Measurements from ENCODE around the gene GRK3. TPM values are rescaled to one million over a fixed set of nuclear protein-coding genes. Genes with fewer than 3 reads are reported as not detected.
A peak's percentile ranks its signal among the peaks of the same experiment; 100 is the strongest.
"Not testable (repeated sequence)": the region's sequence is repeated elsewhere in the genome, so short reads cannot be mapped to it uniquely, and the experiment has no call there.

GRK3 gene
- polyA plus RNA-seq, 4 donors: 0.22 to 6.0 (median 2.0) TPM

DNA sequence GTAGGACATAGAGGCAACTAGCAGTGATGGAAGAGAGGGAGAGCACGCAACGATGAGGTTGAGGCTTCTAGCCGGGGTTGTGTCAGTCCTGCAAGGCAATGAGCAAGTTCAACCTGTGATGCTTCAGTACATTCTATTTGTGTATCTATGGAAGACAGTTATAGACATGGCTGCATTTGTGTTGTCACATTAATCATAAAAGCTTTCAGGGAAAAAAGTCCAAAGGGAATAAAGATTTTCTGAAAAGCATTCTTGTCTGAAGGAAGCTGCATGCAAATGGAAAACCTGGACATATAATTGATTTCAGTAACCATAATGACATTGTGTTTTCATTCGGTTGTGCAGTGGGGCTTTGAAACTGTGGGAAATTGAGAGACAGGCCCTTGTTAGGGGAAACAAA, 32.8 kb upstream of the GRK3 start:
- WGBS, 3 donors: 87 to 96% (median 93%) methylated on average over 2 to 4 of the region's 4 CpGs
- not testable (repeated sequence) for FAIRE-seq; H3K27ac ChIP-seq (ENCODE audit: low read depth in 1 of 3, low read length in 2 of 3); H3K27me3 ChIP-seq (ENCODE audit: control insufficient read depth in 3 of 3, insufficient read depth in 3 of 3, low read length in 3 of 3); H3K36me3 ChIP-seq (ENCODE audit: control insufficient read depth in 3 of 3, insufficient read depth in 2 of 3, low read depth in 1 of 3, low read length in 3 of 3); H3K4me3 ChIP-seq (ENCODE audit: low read depth in 1 of 3, low read length in 3 of 3); H3K4me1 ChIP-seq (ENCODE audit: control insufficient read depth in 3 of 3, insufficient read depth in 2 of 3, low read depth in 1 of 3, low read length in 2 of 3); DNase-seq; H3K9me3 ChIP-seq (ENCODE audit: control insufficient read depth in 2 of 2, insufficient read depth in 1 of 2, low read depth in 1 of 2, low read length in 1 of 2)

DNA sequence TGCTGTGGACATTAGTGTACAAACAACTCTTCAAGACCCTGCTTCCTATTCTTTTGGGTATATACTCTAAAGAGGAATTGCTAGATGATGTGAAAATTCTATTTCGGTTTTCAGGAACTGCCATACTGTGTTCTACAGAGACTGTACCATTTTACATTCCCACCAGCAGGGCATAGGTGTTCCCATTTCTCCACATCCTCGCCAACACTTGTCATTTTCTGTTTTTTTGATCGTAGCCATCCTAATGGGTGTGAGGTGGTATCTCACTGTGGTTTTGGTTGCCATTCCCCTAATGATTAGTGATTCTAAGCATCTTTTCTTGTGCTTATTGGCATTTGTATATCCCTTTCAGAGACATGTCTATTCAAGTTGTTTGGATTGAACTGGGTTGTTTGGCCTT, 29.8 kb upstream of the GRK3 start:
- Histone ChIP-seq H3K27me3 (ENCODE audit: control insufficient read depth in 3 of 3, insufficient read depth in 3 of 3, low read length in 3 of 3) (no peaks in the 10 kb centered on the region), H3K27ac (ENCODE audit: low read depth in 1 of 3, low read length in 2 of 3) (no peak overlapping the region), H3K36me3 (ENCODE audit: control insufficient read depth in 3 of 3, insufficient read depth in 2 of 3, low read depth in 1 of 3, low read length in 3 of 3) (no peaks in the 10 kb centered on the region), H3K4me1 (ENCODE audit: control insufficient read depth in 3 of 3, insufficient read depth in 2 of 3, low read depth in 1 of 3, low read length in 2 of 3) (no peaks in the 10 kb centered on the region), H3K9me3 (ENCODE audit: control insufficient read depth in 2 of 2, insufficient read depth in 1 of 2, low read depth in 1 of 2, low read length in 1 of 2) (no peaks in the 10 kb centered on the region), H3K4me3 (ENCODE audit: low read depth in 1 of 3, low read length in 3 of 3) (no peak overlapping the region)
- FAIRE-seq (no peak), DNase-seq (no peak)
- WGBS, 3 donors: 86 to 93% (median 89%) methylated on average over 3 of the region's 3 CpGs

DNA sequence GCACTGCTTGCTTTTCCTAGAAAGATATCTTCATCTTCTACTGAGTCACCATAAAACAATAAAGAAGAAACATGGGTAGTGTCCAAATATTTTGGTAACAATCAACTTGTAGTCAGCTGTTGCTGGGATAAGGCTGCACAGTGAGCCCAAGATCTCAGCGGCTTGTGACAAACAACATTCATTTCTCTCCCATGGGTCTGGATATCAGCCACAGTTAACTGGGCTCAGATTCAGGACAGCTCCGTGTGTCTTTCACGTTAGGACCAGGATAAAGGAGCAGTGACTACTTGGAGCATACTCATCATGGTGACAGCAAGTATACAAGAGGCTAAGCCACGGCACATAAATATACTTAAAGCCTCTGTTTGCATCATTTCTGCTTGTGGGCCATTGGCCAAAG, 27.9 kb upstream of the GRK3 start:
- WGBS, 3 donors: 62 to 76% (median 66%) methylated on average over 4 of the region's 4 CpGs
- FAIRE-seq (no peak), DNase-seq (no peak)
- Histone ChIP-seq H3K27me3 (ENCODE audit: control insufficient read depth in 3 of 3, insufficient read depth in 3 of 3, low read length in 3 of 3) (no peaks in the 10 kb centered on the region), H3K4me3 (ENCODE audit: low read depth in 1 of 3, low read length in 3 of 3) (no peak overlapping the region), H3K27ac (ENCODE audit: low read depth in 1 of 3, low read length in 2 of 3) (no peak overlapping the region), H3K9me3 (ENCODE audit: control insufficient read depth in 2 of 2, insufficient read depth in 1 of 2, low read depth in 1 of 2, low read length in 1 of 2) (peaks cover 0 to 3% of the 10 kb centered on the region in 2 donors), H3K4me1 (ENCODE audit: control insufficient read depth in 3 of 3, insufficient read depth in 2 of 3, low read depth in 1 of 3, low read length in 2 of 3) (peaks cover 0 to 2% (median 0%) of the 10 kb centered on the region in 3 donors), H3K36me3 (ENCODE audit: control insufficient read depth in 3 of 3, insufficient read depth in 2 of 3, low read depth in 1 of 3, low read length in 3 of 3) (no peaks in the 10 kb centered on the region)

DNA sequence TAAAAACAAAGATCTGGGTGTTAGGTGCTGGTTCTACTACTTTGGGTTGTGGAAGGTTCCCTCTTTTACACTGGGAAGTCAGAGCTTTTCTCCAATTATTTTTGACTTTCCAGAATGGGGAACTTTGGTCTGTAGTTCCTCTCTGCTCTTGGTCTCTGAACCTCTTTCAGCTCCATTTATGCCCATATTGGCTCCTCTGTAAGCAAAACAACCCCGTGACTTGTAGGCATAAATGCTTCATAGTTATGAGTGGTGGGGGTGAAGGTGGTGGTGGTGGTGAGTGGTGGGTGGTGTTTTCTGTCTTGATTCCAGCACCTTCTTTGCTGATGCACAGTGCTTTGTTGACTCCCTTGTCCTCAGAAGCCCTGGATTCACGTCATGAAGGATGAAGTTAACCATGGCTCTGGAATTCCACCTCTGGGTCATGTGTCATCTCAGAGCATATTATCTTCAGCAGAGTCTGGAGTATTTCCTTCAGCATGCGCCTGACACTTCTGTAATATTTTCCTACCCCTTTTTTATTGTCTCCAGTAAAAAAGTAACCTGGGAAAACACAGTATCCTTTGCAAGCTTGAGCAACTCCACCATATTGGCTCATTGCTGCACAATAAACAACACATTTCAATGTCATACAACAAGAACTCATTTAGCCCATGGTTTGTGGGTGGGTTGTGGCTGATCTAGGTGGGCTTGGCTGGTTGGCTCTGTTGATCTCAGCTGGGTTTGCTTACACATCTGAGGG, 24.1 kb upstream of the GRK3 start:
- Histone ChIP-seq H3K27me3 (ENCODE audit: control insufficient read depth in 3 of 3, insufficient read depth in 3 of 3, low read length in 3 of 3) (no peaks in the 10 kb centered on the region), H3K9me3 (ENCODE audit: control insufficient read depth in 2 of 2, insufficient read depth in 1 of 2, low read depth in 1 of 2, low read length in 1 of 2) (peaks cover 0 to 3% of the 10 kb centered on the region in 2 donors), H3K36me3 (ENCODE audit: control insufficient read depth in 3 of 3, insufficient read depth in 2 of 3, low read depth in 1 of 3, low read length in 3 of 3) (no peaks in the 10 kb centered on the region), H3K4me3 (ENCODE audit: low read depth in 1 of 3, low read length in 3 of 3) (no peak overlapping the region), H3K4me1 (ENCODE audit: control insufficient read depth in 3 of 3, insufficient read depth in 2 of 3, low read depth in 1 of 3, low read length in 2 of 3) (peaks cover 0 to 2% (median 0%) of the 10 kb centered on the region in 3 donors), H3K27ac (ENCODE audit: low read depth in 1 of 3, low read length in 2 of 3) (peak overlapping the region in 1 of 3 donors; percentile 71)
- DNase-seq (peak in 1 of 2 donors; percentile 71), FAIRE-seq (no peak)
- WGBS, 3 donors: 56 to 73% (median 68%) methylated on average over 3 of the region's 3 CpGs

DNA sequence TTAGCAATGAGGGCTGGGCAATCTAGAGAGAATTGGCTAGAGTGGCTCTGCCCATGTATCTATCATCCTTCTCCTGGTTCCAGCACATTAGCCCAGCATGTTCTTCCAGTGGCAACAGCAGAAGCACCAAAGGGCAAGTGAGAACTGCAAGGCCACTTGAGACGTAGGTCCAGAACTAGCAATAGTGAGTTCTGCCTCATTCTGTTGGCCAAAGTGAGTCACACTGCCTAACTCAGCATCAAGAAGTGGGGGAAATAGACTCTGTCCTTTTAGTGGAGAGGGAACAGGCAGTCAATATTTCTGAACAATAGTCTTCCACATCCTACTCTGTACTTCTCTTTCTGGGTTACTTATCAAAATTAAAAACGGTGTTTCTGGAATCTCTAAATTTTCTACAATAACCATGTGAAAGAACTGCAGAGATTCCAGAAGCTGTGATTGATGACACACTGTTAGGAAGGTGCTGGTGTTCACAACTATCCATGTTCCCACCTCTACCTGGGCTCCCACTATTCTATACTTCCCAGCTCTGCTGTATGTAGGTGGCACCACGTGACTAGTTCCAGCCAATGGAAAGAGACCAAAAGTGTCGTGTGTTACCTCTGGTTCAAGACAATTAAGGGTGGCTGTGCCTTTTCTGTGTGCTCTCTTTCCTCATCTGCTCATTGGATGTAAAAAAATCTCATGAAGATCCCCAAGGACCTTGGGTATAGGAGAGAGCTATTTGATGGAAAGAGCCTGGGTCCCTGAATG, 23.4 kb upstream of the GRK3 start:
- Histone ChIP-seq H3K27ac (ENCODE audit: low read depth in 1 of 3, low read length in 2 of 3) (peak overlapping the region in 1 of 3 donors; percentile 71), H3K9me3 (ENCODE audit: control insufficient read depth in 2 of 2, insufficient read depth in 1 of 2, low read depth in 1 of 2, low read length in 1 of 2) (peaks cover 0 to 3% of the 10 kb centered on the region in 2 donors), H3K27me3 (ENCODE audit: control insufficient read depth in 3 of 3, insufficient read depth in 3 of 3, low read length in 3 of 3) (no peaks in the 10 kb centered on the region), H3K36me3 (ENCODE audit: control insufficient read depth in 3 of 3, insufficient read depth in 2 of 3, low read depth in 1 of 3, low read length in 3 of 3) (no peaks in the 10 kb centered on the region), H3K4me1 (ENCODE audit: control insufficient read depth in 3 of 3, insufficient read depth in 2 of 3, low read depth in 1 of 3, low read length in 2 of 3) (peaks cover 0 to 2% (median 0%) of the 10 kb centered on the region in 3 donors), H3K4me3 (ENCODE audit: low read depth in 1 of 3, low read length in 3 of 3) (no peak overlapping the region)
- no peak for FAIRE-seq
- 81 to 94% (median 90%) methylated on average over 4 of the region's 4 CpGs for WGBS, 3 donors
- no peak for DNase-seq

DNA sequence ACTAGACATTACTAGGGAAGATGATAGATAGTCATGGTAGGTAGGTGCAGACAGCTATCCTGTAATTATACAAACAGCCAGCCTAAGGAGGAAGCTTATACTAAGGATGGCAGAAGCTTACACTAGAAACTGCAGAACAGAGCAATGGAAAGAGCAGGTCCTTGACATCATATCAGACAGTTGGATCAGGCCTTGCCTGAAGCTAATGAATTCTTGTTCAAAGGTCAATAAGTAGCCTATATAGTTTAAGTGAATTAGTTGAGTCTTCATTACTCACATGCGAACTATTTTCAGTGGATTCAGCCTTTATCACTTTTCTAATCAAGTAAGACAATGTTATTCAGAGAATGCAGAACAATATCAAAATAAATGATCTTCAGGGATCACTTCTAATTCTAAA, 22.3 kb upstream of the GRK3 start:
- no peak for FAIRE-seq
- H3K27me3 ChIP-seq (ENCODE audit: control insufficient read depth in 3 of 3, insufficient read depth in 3 of 3, low read length in 3 of 3): no peaks in the 10 kb centered on the region
- WGBS, 3 donors: 38 to 69% (median 49%) methylated on average over 1 of the region's 1 CpG

DNA sequence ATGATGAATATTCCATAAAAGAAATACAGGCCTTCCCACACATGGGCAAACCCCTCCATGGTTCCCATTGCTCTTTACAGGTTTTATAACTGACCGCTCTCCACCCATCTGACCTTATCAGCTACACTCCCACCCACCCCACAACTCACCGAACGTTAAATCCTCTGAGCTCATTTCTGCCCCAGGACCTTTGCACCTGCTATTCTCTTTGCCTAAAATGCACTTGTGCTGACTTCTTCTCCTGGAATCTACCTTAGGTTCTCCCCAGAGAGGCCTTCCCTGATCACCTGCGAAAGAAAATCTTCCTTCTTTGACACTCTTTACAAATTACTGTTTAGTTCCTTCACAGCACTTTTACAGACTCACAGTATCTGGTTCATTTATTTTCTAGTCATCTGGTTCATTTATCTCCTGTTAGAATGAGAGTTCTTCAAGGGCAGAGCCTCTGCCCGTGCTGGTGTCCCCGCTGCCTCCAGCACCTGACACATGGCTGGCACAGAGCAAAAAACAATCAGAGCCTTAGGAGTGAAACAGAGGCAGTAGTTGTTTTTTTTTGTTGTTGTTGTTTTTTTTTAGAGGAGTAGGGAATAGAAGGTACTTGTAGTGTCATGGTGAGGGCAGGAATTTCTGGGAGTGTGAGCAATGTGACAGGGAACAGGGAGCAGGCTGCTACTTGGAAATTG, 21.6 kb upstream of the GRK3 start:
- peaks cover 0 to 2% (median 0%) of the 10 kb centered on the region in 3 donors for H3K4me1 ChIP-seq (ENCODE audit: control insufficient read depth in 3 of 3, insufficient read depth in 2 of 3, low read depth in 1 of 3, low read length in 2 of 3)
- H3K4me3 ChIP-seq (ENCODE audit: low read depth in 1 of 3, low read length in 3 of 3): no peak overlapping the region
- peaks cover 0 to 3% of the 10 kb centered on the region in 2 donors for H3K9me3 ChIP-seq (ENCODE audit: control insufficient read depth in 2 of 2, insufficient read depth in 1 of 2, low read depth in 1 of 2, low read length in 1 of 2)
- DNase-seq: no peak
- no peaks in the 10 kb centered on the region for H3K36me3 ChIP-seq (ENCODE audit: control insufficient read depth in 3 of 3, insufficient read depth in 2 of 3, low read depth in 1 of 3, low read length in 3 of 3)
- FAIRE-seq: no peak
- WGBS, 3 donors: 66 to 88% (median 76%) methylated on average over 6 of the region's 6 CpGs
- no peak overlapping the region for H3K27ac ChIP-seq (ENCODE audit: low read depth in 1 of 3, low read length in 2 of 3)
- no peaks in the 10 kb centered on the region for H3K27me3 ChIP-seq (ENCODE audit: control insufficient read depth in 3 of 3, insufficient read depth in 3 of 3, low read length in 3 of 3)

More for the DNA sequence above, 22.3 kb upstream of the GRK3 start:
- DNase-seq: peak in 1 of 2 donors; percentile 45
- peaks cover 0 to 2% (median 0%) of the 10 kb centered on the region in 3 donors for H3K4me1 ChIP-seq (ENCODE audit: control insufficient read depth in 3 of 3, insufficient read depth in 2 of 3, low read depth in 1 of 3, low read length in 2 of 3)
- H3K36me3 ChIP-seq (ENCODE audit: control insufficient read depth in 3 of 3, insufficient read depth in 2 of 3, low read depth in 1 of 3, low read length in 3 of 3): no peaks in the 10 kb centered on the region
- H3K9me3 ChIP-seq (ENCODE audit: control insufficient read depth in 2 of 2, insufficient read depth in 1 of 2, low read depth in 1 of 2, low read length in 1 of 2): peaks cover 0 to 3% of the 10 kb centered on the region in 2 donors
- peak overlapping the region in 1 of 3 donors; percentile 28 for H3K27ac ChIP-seq (ENCODE audit: low read depth in 1 of 3, low read length in 2 of 3)
- H3K4me3 ChIP-seq (ENCODE audit: low read depth in 1 of 3, low read length in 3 of 3): no peak overlapping the region

DNA sequence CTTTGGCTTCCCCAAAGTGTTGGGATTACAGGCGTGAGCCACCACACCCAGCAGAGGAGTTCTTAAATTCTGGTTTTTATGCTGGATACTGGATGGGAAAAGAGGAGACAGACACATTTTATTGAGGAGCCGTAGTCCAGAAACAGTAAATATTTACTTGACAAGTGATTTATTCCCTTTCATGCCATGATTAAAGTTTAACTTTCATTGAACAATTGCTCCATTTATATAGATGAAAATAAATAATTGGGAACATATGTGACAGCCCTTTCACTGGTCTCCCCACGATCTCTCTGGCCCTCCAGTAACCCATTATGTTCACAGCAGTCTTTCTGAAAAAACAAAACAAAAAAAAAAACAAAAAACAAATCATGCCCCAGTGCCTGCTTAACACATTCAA, 19.3 kb upstream of the GRK3 start:
- DNase-seq (no peak), FAIRE-seq (no peak)
- Histone ChIP-seq H3K27ac (ENCODE audit: low read depth in 1 of 3, low read length in 2 of 3) (no peak overlapping the region), H3K27me3 (ENCODE audit: control insufficient read depth in 3 of 3, insufficient read depth in 3 of 3, low read length in 3 of 3) (no peaks in the 10 kb centered on the region), H3K9me3 (ENCODE audit: control insufficient read depth in 2 of 2, insufficient read depth in 1 of 2, low read depth in 1 of 2, low read length in 1 of 2) (peaks cover 0 to 3% of the 10 kb centered on the region in 2 donors), H3K4me3 (ENCODE audit: low read depth in 1 of 3, low read length in 3 of 3) (no peak overlapping the region), H3K36me3 (ENCODE audit: control insufficient read depth in 3 of 3, insufficient read depth in 2 of 3, low read depth in 1 of 3, low read length in 3 of 3) (no peaks in the 10 kb centered on the region), H3K4me1 (ENCODE audit: control insufficient read depth in 3 of 3, insufficient read depth in 2 of 3, low read depth in 1 of 3, low read length in 2 of 3) (peaks cover 0 to 2% (median 0%) of the 10 kb centered on the region in 3 donors)
- WGBS, 3 donors: 12 to 39% (median 25%) methylated on average over 3 of the region's 3 CpGs

All from small intestine (tissue), 7 donors.